Glomerular endothelial cell (primary cell): ENCODE results near the gene PAX8. TPM values are rescaled to one million over a fixed set of nuclear protein-coding genes. Genes with fewer than 3 reads are reported as not detected.

Source experiments
- DNase-seq: peaks from one replicate; pipeline ENCODE4 v3.0.0-alpha.2; 2011; ENCODE audit warnings: low read depth, low spot score; ENCODE audit errors: extremely low read depth
- total RNA-seq: library from RNA; depleted of rRNA; stranded (reverse); fragments of >200 nt; gene quantifications from 2 replicates; pipeline ENCODE4 v1.2.3, GENCODE V29; 2015

The PAX8 gene
- total RNA-seq, 1 donor from 2014 or later: 21.9 TPM

- no peak for DNase-seq
These were observed 9.9 kb downstream of the PAX8 start for GRCh38 chr2:113268621-113269360.

- no peak for DNase-seq
These were observed 12.3 kb downstream of the PAX8 start for GRCh38 chr2:113266431-113266830.

DNA sequence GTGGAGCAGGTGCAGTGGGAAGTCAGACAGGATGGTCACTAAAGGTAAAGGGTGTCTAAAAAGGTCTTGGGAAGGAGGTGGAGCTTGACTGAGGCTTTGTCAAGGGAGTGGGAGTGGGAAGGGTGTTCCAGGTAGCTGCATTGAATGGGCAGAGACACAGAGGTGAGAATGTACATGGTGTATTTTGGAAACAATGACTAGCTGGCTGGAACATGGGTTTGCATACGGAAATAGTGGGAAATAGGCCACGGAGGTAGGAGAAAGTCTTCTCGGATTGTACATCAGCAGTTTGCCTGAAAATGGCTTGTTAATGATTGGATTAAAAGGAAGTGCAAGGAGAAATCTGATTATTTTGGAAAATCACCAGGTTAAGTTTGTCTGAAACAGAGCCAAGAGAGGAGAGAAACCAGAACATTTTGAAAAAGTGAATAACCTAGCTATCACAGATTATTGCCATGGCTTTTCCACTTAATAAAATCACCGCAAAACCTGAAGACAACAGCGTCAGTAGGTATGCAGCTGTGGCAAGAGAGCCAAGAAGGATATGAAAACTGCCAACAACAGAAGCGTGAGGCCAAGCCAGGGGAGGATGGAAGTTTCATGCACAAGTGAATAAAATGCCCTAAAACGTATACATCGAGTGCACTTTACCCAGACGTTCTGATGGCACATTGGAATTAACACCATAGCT is 13.9 kb downstream of the PAX8 start:
- no peak for DNase-seq

DNA sequence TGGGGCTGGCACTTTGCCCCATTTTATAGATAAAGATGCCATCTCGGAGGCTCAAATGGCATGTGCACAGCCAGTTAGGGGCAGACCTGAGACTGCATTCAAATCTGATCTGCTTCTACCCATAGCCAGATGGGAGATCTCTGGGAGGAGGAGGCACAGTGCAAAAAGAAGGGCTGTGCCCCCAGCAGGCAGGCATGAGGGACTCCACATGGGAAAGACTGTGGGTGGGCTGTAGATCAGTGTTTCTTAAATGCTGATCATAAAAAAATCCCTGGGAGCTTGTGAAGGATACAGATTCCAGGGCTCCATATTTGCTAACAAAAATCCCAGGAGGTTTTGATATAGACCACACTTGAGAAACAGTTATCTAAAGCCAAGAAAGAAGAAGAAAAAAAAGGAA is 15.2 kb downstream of the PAX8 start:
- DNase-seq: no peak

GRCh38 chr2:113260991-113261390 is 17.7 kb downstream of the PAX8 start:
- no peak for DNase-seq

DNA sequence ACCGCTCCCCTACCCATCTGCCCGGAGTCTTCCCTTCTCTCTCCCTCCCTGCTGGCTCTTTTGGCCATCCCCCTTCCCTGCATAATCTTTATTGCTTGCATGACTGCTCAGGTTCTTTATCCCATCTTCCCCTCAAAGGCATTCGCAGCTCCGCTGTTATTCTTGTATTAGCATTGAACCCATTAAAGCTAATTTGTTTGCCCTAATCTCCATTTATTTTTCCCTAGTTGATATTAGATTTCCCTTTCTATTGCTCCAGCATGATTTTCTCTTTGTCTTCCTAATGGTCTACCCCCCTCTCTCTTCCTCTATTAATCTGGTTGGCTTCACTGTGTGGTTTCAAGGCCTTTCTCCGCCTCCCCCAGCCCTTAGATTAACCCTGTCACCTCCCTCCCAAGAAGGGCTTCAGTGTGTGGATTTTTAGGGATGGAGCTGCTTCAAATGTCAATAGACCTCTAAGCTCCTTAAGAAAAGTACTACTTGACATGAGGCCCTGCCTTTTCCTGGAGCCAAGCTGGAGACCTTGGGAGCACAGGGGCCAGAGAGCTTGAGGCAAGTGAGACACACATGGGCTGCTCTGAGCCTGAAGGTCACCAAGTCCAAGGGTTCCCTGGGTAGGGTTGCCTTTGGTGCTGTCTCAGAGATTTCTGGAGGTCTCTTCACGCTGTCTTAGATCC is 20.1 kb downstream of the PAX8 start:
- no peak for DNase-seq

DNA sequence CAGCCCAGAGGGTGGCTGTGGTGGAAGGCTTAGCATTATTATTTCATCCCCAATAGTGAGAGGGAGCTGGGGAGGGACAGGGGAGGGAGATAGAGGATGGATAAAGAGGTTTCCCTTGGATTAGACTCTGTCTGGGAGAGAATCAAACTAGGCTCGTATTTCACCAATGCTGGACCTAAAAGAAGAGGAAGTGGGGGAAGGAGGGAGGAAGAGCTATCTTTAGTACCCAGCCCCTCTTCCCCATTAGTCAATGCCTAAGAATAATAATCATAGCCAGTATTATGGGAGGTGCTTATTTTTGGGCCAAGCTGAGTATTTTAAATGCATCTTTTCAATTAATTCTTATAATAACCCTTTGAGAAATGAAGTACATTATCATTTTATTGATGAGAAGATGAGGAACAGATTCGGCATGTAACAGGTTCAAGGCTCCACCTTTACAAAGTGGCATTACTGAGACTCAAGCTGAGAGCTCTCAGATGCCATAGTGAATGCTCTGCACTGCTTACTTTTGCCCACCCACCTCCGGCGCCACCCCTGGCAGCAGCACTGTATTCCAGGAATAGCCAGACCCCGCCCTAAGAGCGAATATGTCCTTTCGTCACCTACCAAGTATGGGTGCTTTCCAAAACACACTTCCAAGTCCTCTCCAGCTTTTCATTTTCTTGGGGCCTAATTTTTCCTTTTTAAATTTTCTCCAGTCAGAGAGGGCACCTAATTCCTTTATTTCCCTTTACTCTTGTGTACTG is 21.0 kb downstream of the PAX8 start:
- DNase-seq: no peak

- DNase-seq: no peak
These were observed 23.3 kb downstream of the PAX8 start for GRCh38 chr2:113255140-113256070.

DNA sequence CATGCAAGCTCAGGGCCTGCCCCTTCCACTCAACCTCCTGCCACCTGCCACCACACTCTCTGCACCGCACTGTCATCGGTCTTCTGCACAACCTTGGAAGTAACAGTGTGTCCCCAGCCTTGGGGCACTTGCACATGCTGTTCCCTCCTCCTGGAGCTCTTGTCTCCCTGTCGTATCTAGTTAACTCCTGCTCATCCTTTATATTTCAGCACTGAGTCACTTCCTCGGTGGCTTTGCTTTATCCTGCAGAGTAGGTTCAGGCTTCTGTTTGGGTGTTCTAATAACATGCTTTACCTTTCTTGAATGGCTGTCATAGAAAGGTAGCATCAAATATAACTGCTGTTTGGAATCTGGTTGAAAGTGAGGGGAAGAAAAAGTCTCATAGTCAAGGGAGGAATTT is 25.3 kb downstream of the PAX8 start:
- no peak for DNase-seq

DNA sequence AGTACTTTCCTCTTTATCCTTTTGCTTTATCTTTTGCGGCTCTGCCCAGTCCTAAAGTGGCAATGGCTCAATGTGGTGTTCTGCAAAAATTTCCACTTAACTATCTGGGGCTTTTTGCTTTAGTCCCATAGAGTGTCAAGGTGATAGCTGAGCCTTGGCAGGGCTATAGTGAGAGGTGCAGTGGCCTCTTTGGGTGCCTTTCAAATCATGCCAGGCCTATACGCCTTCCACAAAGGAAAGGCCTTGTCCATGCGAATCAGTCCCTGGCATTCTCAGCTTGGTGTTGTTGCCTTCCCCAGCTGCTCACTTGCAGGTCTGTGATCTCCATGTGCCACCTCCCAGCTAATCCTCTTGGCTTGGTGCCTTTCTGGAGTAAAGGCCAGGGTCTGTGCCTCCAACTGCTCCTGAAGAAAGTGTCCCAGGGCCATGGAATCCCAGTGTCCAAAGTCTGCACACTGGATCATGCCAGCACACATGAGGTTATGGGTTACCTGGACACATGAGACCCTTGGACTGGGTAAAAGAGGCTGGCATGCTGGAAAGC is 26.6 kb downstream of the PAX8 start:
- no peak for DNase-seq

DNA sequence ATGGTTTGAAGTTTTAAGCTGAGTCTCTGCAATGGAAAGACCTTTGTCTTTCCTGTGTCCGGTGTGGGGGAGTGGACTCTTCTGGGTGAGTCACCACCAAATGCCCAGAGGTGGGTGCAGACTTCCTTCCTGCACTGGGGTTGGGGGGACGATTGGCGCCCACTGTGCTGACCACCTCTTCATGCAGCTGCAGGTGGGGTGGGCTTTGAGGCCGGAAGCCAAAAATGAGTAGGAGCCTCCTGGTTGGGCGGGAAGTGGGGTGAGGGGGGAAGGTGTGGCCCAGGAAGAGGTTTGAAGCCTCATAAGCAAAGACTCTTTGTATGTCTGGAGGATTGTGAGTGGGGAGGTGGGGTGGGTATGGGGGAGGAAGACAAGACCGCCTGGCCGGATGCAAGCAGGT is 27.6 kb downstream of the PAX8 start:
- no peak for DNase-seq

- DNase-seq: peak; percentile 31
These were observed 29.5 kb downstream of the PAX8 start for GRCh38 chr2:113248997-113249770.

GRCh38 chr2:113246606-113247005 is 32.1 kb downstream of the PAX8 start:
- no peak for DNase-seq

DNA sequence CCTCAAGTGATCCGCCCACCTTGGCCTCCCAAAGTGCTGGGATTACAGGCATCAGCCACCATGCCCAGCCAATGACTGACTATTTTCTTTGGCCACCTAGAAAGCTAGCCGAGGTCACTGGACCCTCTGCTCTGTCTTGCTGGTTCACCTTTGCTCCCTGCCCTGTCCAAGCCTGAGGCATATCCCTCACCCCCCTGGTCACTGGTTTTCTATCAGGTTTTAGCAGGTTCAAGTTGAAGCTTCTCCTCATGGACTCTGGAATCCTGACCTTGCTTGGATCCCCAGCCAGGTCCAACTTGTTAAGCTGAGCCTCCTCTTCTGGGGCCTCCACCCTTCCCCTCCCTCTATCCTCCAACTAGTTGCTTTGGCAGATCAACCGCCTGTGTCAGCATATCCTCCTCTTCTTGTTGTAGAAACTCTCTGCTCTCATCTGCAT is 33.4 kb downstream of the PAX8 start:
- DNase-seq: no peak

DNA sequence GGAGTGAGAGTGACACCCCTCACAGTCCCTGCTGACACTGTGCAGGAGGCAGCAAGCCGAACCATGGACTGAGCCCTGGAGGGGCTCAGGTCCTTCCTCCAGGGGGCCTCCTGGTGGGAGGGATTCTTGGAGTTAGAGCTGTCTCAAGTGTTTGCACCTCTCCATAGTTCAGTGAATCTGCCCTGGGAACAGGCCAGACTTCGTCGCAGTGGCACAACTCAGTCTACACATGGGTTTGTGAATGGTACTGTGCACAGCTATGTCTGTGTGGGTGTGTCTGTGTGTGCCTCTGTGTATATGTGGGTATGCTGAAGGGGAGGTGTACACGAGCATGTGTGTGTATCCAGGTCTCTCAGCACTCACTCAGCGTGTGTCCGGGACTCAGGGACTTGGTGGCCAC is 36.4 kb downstream of the PAX8 start:
- DNase-seq: no peak

- peak; percentile 77 for DNase-seq
These were observed 37.5 kb downstream of the PAX8 start for GRCh38 chr2:113240915-113241911.

DNA sequence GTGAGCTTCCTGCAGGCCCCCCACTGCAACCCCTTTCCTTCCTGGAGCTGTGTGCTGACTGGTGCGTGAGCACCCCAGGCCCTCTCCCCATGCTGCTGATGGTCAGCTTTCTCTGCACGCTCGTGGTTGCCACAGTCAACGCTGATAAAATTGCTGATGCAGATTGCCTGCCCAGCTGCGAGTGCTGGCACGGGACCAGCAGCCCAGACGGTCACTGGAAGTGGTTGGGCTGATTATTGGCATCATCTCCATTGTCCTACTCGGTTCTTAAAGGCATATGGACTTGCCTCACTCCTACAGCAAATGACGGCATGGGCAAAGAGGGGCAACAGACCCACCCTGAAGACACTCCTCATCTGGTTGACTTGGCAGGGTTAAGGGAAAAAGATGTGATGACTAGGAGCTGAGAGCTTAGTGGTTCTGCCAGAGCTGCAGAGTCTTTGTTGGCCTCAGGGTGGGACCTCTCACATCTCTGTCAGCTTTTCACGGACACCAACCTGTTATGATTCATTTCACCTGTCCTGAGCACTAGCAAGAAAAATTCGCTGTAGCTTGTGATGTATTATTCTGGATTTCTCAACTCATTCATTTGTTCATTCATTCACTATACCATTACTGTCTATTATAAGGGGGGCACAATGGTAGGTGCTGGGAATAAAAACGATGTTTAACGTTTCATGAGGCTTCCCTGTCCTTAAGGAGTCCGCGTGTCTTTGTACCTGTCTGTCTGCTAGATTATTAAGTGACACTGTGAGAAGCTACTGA is 38.4 kb downstream of the PAX8 start:
- peak; percentile 51 for DNase-seq
